GM13976 (cell line): ENCODE results near the gene TMEM107.

Experiments used
- DNase-seq: peaks from one replicate; pipeline ENCODE4 v3.0.0; 2012; ENCODE audit warnings: low spot score
- CTCF ChIP-seq: IDR thresholded peaks from 2 replicates; pipeline ENCODE4 v1.5.1; 2012; ENCODE audit warnings: borderline replicate concordance, mild to moderate bottlenecking; ENCODE audit not compliant: insufficient read depth; ENCODE audit errors: extremely low read depth, missing control alignments, control extremely low read depth
- in situ Hi-C: fragments of 300-500 bp; cut with MboI; formaldehyde crosslinking; loops from one replicate; pipeline ENCODE4 v1.12.0; 2022; ENCODE audit warnings: low sequenced_read_pairs, mixed read lengths, inconsistent platforms; ENCODE audit not compliant: unreplicated experiment

TMEM107 gene

DNA sequence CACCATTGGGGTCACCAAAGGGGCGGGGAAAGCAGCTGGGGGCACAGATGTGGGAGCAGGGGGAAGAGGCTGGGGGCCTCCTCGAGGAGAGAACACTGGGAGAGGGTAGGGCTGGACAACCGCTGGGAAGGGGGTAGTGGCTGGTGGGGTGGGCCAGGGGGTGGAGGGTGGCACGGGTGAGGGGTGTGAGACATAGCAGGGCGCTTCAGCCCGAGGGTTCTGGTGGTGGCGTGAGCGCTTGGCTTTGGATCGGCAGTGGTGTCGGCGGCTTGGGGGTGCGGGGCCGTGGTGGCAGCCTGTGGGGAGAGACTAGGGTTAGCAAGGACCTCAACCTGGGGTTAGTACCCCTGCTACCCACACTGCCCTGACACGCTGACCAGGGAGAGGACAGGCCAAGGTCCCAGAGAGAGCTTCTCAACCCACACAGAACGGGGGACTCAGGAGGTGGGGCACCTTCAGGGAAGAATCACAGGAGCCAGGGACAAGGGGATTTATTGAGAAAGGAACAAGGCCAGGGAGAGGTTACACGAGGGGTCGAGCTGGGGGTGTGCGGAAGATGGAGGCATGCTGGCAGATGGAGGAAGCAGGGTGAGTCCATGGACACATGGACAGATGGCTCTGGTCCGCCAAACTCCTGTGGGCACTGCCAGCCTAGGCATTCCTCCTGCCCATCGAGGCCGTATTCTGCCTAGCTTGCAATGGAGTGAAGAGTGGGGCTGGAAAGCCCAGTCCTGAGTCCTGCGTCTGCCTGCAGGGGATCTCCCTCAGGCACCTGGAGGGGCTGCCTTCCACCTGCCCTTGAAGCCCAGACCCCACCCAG, 32.4 kb downstream of the TMEM107 start:
- TF ChIP-seq CTCF, result no peak
- in situ Hi-C loops, result no loop called here
- no peak for DNase-seq

DNA sequence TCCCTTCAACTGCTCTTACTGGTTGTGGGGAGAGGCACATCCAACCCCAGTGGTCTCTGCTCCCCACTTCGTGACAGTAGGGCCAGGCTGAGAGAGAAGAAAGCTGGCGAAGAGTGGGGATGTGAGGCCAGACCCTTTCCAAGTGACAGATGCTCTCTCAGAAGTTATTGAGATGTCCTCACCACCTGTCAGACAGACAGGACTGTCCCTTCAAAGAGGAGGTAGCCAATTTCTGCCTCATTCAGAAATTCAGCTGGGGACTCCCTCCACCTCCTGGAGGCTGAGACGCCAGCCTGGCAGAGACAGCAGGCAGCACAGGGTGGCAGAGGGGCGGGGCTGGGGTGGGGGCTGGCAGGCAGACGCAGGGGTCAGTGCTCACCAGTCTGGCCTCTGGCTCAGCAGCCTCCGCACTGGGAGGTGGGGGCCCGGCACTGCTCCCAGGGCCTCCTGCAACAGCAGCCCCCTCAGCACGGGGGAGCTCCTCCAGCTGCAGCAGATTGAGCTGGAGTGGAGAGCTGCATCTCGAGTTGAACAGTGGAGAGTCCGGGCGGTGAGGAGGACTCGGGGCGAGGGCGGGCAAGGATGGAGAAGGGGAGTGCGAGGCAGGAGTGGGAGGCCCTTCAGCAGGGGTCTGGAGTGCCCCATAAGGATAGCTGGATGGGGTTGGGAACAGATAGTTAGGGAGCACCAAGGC, 33.1 kb downstream of the TMEM107 start:
- DNase-seq, result no peak
- in situ Hi-C loops, result no loop called here
- no peak for TF ChIP-seq CTCF

DNA sequence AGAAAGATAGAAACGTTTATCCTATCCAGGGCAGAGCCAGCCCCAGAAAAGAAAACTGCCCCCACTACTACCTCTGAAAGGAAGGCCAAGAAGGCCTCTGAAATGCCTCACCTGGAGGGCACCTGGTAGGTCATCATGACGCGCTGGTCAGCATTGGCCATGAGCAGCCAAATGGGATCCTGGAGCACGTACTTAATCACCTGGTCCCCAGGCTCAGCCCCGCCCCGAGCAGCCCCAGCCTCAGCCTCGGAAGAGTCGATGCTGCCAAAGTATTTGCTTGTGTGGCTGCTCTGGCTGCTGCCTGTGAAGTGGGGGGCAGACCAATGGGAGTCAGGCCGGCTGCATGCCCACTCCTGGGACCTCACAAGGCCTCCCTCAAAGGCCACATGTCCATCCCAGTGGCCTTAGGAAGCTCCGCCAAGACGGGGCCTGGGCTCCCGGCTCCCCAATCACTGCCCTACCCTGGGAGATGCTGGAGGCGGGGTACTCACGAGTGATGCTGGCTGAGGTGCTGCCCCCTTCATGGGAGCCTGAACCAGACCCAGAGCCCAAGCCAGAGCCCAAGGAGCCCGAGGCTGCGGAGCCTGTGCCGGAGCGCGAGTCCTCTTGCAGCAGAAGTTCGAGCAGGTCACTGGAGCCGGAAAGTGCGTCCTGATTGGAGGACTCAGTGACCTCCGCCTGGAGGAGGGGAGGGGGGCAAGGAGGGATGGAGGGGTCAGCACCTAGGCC, 33.9 kb downstream of the TMEM107 start:
- no peak for DNase-seq
- in situ Hi-C loops, result no loop called here
- no peak for TF ChIP-seq CTCF

- in situ Hi-C loops, result no loop called here
- TF ChIP-seq CTCF, result no peak
- DNase-seq, result no peak
Measured at GRCh38 chr17:8141741-8142140, 34.4 kb downstream of the TMEM107 start.

DNA sequence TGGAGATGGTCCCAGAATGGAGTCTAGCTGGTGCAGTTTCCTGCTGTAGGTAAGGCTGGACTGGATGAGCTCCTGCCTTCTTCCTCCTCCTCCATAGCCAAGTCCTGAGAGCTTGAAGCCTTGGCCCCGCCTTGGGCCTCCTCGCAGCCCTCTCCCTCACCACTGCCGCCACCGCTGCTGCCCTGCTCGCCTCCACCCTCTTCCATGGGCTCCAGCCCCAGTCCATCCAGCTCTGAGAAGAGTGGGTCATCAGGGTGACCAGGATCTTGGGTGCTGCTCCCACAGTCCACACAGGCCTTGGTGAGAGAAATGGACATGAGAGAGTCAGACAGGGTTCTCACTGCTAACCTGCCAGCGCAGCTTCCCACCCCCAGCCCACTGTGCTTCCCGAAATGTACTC, 35.1 kb downstream of the TMEM107 start:
- TF ChIP-seq CTCF, result no peak
- DNase-seq, result no peak
- in situ Hi-C loops, result no loop called here
